ENCODE measurements around the gene SHROOM3.

SHROOM3 gene

DNA sequence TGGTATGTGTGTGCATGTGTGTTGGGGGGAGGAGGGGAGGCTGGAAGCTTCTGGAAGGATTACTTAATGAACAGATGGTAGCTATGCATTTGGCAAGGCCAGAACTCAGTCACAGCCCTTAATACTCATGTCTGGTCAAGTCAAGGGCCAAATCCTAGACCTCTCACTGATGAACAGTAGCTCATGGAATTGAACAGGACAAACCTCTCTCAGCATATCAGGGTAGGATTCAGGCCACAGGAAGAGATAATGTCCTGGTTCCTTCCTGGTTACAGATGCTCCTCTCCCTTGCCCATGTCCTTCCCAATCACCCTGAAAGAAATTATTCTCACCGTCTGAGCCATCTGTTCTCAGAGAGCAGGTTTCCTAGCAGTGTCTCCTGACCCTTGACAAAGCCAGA is 297.2 kb downstream of the SHROOM3 start:
- DNase-seq, result no peak

DNA sequence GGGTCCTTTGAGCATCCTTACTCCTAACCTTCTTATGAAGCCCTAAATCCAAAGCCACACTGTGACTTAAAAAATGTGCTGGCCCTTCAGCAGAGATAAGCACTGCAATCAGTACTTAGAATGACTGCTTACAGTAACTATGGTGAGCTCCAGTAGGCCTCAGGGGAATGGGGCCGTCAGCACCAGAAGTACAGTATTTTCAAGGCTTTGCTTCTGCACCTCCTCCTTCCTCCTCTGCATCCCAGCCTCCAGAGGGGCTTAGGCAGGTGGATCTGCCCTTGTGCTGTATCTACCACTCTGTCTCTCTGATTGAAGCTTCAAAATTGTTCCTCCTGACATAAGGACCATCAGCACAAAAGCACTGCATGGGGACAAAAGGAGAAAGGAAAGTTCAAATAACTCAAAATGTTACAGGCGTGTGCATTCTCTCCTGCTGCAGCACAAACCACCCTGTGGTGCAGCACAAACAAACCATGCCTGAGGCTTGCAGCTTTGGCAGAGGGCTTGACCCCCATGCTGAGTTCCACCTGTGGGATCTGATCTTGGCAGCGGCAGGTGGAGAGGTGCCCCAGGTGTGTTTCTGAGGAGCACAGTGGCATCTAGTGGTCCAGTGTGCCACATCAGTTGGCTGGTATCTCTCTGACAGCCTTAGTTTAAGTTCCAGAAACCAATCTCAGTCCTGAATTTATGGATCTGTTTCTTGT is 298.2 kb downstream of the SHROOM3 start:
- DNase-seq, result no peak

GRCh38 chr4:76736414-76736813 is 301.4 kb downstream of the SHROOM3 start:
- DNase-seq, result no peak

GRCh38 chr4:76737180-76737579 is 302.2 kb downstream of the SHROOM3 start:
- DNase-seq, result no peak

DNA sequence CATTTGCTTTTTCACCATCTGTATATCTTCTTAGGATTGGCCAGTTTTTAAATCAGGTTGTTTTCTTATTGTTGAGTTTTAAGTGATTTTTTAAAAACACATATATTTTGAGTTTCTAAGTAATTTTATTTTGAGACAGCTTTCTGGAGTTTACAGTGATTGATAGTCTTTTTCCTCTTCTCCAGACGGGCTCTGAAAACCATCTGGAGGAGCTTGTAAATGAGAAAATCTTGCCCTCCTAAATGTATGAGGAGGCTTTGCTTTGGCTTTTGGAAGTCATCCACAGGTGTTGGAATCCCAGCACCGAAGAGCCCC is 302.7 kb downstream of the SHROOM3 start:
- no peak for DNase-seq

DNA sequence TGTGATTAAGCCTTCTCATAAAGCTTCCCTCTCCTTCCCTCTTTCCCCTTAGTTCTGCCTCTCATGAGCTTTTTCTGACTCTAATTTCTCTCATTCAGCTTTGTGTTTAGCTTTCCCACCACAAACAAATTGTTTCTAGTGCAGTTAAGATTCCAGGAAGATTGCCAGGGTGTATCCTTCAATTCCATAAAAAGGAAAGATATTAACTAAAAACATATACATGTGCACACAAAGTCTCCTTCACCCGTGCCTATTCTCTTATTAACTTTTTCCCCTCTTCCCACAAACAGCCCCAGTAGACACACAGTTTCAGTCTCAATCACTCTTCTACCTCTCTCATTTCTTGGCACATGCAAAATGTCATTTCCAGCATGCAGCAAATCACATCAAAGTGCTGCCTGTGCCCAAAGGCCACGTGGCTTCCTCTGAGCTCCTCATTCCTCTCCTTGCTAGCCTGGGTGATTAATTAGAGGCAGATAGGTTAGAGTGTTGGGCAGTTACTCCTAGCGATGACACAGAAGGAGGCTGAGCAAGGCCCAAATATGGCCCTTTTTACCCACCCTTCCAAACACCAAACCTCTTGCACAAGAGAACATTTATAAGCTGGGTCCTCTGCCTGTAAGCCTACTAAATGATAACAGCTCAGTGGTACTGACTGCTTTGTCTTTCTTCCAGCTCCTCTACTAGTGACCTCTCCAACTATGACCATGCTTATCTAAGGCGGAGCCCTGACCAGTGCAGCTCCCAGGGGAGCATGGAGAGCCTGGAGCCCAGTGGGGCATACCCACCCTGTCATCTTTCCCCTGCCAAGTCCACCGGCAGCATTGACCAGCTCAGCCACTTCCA is 303.3 kb downstream of the SHROOM3 start:
- no peak for DNase-seq

DNA sequence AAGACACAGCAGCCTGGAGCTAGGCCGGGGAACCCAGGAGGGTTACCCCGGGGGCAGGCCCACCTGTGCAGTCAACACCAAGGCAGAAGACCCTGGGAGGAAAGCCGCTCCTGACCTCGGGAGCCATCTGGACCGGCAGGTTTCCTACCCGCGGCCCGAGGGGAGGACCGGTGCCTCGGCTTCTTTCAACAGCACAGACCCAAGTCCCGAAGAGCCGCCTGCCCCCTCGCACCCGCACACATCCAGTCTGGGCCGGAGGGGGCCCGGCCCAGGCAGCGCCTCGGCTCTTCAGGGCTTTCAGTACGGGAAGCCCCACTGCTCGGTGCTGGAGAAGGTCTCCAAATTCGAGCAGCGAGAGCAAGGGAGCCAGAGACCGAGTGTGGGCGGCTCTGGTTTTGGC is 305.2 kb downstream of the SHROOM3 start:
- DNase-seq, result no peak

- no peak for DNase-seq
Measured at GRCh38 chr4:76740866-76741662, 306.0 kb downstream of the SHROOM3 start.

DNA sequence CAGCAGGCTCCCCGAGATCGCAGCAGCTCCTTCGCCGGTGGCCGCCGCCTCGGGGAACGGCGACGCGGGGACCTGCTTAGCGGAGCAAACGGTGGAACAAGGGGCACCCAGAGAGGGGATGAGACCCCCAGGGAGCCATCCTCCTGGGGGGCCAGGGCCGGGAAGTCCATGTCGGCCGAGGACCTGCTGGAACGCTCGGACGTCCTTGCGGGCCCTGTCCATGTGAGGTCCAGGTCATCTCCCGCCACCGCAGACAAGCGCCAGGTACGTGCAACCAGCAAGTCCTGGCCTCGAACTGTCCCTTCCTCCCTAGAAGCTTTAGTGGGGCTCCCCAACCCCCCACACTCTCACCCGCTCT is 306.6 kb downstream of the SHROOM3 start:
- no peak for DNase-seq

DNA sequence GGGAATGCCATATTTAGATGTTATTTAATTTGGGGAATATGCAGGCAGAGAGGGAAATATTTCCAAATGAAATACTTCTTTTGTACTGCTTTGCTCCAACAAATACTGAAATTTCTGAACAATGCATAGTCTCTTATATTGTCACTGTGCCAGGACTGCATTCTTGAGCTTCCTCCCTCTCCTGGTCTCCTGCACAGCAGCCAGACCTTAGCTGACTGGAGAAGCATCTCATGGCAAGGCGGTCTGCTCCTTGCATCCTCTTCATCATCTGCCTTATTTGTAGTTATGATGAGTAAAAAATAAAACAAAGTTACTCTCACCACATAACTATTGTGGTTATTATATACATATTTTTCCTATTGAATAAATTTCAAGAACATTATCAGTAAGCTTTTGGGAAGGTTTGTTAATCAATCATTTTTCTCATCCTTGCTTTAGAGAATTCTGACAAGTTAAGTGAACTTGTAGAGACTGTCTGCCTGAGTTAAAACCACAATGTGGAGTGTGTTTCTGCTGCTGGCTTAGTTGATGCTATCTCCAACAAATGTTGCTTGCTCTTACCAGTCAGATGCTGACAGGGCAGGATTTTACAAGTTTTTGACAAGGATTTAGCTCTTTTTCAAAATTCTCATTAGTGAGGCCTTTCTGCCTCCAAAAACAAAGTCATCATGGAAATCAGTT is 309.4 kb downstream of the SHROOM3 start:
- DNase-seq, result no peak

DNA sequence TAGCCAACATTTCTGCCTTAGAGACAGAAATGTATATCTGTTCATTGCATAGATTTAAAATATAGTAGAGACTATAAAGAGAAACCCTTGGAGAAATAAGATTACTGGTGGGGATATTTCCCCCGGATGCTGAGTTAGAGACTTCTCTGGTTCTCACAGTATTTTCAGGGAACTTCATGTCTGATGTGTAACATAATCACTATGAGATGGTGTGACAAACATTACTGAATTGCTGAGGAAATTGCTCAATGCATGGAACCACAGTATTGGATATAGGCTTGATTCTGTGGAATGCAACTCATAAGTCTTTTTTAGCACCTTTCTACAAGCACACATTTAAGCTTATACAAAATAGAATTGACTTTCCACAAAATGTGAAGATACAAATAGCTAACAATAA is 310.2 kb downstream of the SHROOM3 start:
- no peak for DNase-seq

DNA sequence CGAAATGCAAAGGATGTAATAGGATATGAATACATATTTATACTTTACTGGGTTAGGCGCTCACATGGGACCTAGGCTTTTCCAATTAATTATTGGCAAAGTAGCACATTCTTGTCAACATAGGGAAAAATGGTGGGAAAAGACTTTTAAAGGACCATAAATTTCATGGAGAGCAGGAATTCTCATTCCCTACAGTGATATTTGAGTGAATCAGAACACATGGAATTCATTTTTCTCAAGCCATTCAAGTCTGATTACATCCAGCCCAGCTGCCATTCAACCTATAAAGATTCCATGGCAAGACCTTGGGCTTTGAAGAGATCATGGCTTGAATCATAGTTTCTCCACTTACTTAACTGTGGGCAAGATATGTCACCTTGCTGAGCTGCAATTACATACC is 312.5 kb downstream of the SHROOM3 start:
- DNase-seq, result no peak

GRCh38 chr4:76748649-76749048 is 313.6 kb downstream of the SHROOM3 start:
- DNase-seq, result no peak

GRCh38 chr4:76749355-76749754 is 314.3 kb downstream of the SHROOM3 start:
- DNase-seq, result no peak

GRCh38 chr4:76750716-76751115 is 315.7 kb downstream of the SHROOM3 start:
- no peak for DNase-seq

- DNase-seq, result no peak
Measured at GRCh38 chr4:76751612-76752343, 316.7 kb downstream of the SHROOM3 start.

DNA sequence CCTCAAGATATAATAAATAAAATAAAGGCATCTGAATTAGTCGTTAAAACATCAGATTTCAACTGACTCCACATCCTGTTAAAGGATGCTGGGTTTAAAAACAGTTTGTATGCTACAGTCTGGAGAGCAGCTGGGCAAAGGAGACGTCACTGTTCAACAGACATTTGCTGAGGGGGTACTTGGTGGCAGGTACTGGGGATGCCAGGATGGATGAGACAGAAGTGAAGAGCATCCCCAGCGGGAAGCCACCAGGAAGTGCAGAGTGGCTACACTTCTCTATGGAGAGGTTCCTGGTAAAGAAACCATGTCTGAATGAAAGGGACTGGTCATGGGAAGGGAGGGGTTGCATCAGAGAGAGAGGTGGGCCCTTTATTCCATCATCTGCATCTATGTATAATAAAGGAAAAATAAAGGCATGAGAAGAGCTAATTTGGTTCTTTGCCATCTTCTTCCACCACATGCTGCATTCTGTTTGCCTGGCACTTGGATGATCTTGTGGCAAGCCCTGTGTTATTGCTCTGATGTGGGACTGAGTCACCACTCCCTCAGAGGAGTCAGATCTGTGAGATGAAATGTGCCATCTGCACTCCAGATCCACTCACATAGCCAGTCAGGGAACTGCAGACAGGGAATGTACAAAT is 318.0 kb downstream of the SHROOM3 start:
- DNase-seq, result no peak

- no peak for DNase-seq
Measured at GRCh38 chr4:76753814-76754213, 318.8 kb downstream of the SHROOM3 start.

DNA sequence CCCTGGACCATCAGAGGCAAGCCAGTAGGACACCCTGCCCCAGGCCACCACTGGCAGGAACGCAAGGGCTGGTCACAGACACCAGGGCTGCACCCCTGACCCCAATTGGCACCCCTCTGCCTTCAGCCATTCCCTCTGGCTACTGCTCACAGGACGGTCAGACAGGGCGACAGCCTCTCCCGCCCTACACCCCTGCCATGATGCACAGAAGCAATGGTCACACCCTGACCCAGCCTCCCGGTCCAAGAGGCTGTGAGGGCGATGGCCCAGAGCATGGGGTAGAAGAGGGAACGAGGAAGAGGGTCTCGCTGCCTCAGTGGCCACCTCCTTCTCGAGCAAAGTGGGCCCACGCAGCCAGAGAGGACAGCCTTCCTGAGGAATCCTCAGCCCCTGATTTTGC is 319.4 kb downstream of the SHROOM3 start:
- DNase-seq, result no peak

DNA sequence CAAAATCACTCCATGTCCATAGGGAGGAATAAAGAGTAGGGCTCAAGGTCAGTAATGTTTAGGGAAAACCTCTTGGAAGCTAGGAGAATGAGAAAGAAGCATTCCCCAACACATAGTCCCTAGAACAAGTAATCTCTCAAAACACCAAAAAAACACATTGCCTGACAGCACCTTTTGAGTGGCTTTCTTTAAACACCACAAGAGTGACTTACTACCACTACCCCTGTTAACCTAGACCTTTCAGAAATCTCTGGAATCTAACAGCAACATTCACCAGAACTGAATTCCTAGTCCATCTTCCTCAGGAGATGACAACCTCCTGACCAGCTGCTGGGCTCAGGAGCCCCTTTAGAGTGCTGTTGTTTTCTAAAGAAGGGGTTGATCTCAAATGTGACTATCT is 320.7 kb downstream of the SHROOM3 start:
- DNase-seq, result no peak

DNA sequence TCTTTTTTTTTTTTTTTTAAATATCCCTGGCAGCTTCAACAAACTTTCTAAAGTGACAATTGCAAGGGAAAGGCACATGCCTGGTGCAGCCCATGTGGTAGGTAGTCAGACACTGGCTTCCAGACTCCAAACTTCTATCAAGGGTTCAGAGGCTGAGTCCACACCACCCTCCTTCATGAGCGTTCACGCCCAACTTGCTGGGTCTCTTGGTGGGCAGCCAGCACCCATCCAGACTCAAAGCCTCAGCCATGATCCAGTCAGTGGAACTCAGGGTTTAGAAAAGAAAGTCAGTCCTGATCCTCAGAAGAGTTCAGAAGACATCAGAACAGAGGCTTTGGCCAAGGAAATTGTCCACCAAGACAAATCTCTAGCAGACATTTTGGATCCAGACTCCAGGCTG is 321.4 kb downstream of the SHROOM3 start:
- no peak for DNase-seq

DNA sequence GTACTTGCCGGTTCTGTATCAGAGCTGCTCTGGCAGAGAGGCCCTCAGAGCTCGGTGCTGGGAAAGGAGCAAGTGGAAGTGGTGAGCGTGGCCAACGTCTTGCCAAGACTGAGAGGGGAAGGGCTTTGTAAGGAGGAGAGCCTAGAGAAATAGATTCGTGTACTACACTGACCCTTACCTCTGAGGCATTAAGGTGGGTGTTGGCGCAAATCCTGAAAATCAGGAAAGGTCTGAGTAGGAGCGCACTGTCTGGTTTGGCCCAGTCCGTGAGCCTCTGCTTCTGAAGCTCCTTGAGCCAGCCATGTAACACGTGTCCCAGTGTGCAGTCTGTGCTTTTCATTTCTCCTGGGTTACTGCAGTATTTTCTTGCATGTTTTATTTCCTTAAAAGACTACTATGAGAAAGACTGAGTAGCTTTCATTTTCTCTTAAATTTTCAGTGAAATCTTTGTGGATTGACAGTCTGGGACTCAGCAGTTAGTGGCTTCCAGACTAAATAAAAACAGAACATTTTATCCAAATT is 322.4 kb downstream of the SHROOM3 start:
- no peak for DNase-seq
